Thoracic aorta (tissue), 2 donors: Measurements from ENCODE around the gene PRELID3B. TPM values are rescaled to one million over a fixed set of nuclear protein-coding genes. Genes with fewer than 3 reads are reported as not detected.

ENCODE experiments used
- ATAC-seq: fragments of 150-250 bp; one replicate; pipeline ENCODE4 v1.8.0; 2017; ENCODE audit warnings: low read depth; ENCODE audit not compliant: insufficient number of reproducible peaks, low FRiP score
- DNase-seq: peaks from one replicate; pipeline ENCODE4 v3.0.0-alpha.2; 2020; ENCODE audit warnings: low spot score
- H3K27ac ChIP-seq, 2 donors: fragments of 200-600 bp; sonication (generic); 1 replicate in 1 of 2; 2 replicates in 1 of 2; pipeline ENCODE4 v1.5.1; 2016; ENCODE audit warnings: mild to moderate bottlenecking in 2 of 2, moderate library complexity in 2 of 2
- H3K27me3 ChIP-seq: fragments of 200-600 bp; sonication (generic); replicated peaks from 2 replicates; pipeline ENCODE4 v1.6.0; 2016; ENCODE audit warnings: mild to moderate bottlenecking; ENCODE audit not compliant: insufficient read depth
- H3K36me3 ChIP-seq: fragments of 200-600 bp; sonication (generic); one replicate; pipeline ENCODE4 v1.5.1; 2016
- H3K4me1 ChIP-seq, 2 donors: fragments of 200-600 bp; sonication (generic); 1 replicate in 1 of 2; 2 replicates in 1 of 2; pipeline versions ENCODE4 v1.5.1 to v1.6.0; 2016; ENCODE audit warnings: low read depth in 2 of 2, mild to moderate bottlenecking in 1 of 2; ENCODE audit not compliant: control insufficient read depth in 1 of 2
- H3K4me3 ChIP-seq: fragments of 200-600 bp; sonication (generic); 2 replicates; pipeline ENCODE4 v1.5.1; 2016; ENCODE audit warnings: mild to moderate bottlenecking
- H3K9me3 ChIP-seq: fragments of 200-600 bp; sonication (generic); 2 replicates; pipeline ENCODE4 v1.5.1; 2016
- total RNA-seq, 2 donors: library from RNA; depleted of rRNA; stranded (reverse); fragments of >200 nt; gene quantifications; one replicate each; pipeline versions ENCODE4 v1.1.0 to v1.2.3, GENCODE V29; 2016
- TF ChIP-seq, protein P1 (sequence below): fragments of 200-600 bp; sonication (generic); IDR thresholded peaks from one replicate; pipeline ENCODE4 v1.5.1; 2019; ENCODE audit warnings: antibody characterized with exemption

Gene PRELID3B
- total RNA-seq, 2 donors from 2014 or later = 25.5 to 30.5 TPM

DNA sequence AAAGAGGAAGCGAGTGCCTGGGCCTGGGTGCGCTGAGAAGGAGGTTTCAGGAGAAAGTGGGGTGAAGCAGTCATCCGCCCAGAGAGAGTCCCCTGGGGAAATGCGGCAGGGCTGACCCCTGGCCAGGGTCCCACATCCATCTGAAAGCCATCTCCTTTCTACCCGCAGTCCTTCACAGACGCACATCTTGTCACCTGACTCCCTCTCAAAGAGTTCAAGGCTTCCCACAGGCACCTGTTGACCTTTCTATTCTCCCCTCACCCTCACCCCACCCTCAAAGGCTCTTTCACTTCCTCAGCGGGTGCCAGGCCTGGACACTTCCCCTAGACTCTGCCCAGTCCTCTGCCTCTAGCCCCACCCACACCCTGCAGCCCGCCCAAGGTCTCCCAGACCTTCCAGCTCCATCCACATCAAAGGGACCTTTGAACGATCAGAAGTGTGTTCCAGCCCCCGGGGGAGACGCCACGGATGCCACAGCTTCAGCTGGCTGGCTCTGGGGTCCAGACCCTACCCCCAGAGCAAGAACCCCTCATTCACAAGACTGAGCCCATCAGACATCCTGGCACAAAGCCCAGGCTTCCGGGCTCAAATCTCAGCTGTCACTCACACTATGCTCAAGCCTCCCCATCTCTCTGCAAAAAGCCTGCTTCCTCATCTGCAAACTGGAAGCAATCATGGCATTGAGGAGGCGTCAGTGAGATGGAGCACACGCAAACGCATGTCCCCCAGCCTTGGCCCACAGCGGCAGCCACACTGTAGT lies 37.6 kb downstream of the PRELID3B start:
- peaks cover 20 to 41% of the 10 kb centered on the region in 2 donors for H3K4me1 ChIP-seq
- no peak for ATAC-seq
- peaks cover 14% of the 10 kb centered on the region for H3K36me3 ChIP-seq

DNA sequence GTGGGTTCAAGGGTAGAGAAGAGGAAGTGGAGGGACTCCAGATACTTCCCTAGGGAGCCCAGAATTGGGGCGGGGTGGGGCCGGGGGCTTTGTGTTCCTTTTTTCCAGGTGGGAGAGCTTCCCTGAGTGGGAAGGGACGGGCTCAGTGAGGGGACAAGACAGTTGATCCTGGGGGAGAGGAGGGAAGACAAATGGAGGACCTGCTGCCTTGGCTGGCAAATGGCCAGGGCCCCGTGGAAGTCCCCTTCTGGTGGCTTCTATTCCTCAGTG lies 38.2 kb downstream of the PRELID3B start:
- Histone ChIP-seq H3K4me1 (peaks cover 20 to 41% of the 10 kb centered on the region in 2 donors), H3K27me3 (no peaks in the 10 kb centered on the region), H3K36me3 (peaks cover 15% of the 10 kb centered on the region), H3K27ac (peak overlapping the region in 1 of 2 donors; percentile 89), H3K4me3 (peak overlapping the region; percentile 81), H3K9me3 (no peaks in the 10 kb centered on the region)
- TF ChIP-seq, protein P1, sequence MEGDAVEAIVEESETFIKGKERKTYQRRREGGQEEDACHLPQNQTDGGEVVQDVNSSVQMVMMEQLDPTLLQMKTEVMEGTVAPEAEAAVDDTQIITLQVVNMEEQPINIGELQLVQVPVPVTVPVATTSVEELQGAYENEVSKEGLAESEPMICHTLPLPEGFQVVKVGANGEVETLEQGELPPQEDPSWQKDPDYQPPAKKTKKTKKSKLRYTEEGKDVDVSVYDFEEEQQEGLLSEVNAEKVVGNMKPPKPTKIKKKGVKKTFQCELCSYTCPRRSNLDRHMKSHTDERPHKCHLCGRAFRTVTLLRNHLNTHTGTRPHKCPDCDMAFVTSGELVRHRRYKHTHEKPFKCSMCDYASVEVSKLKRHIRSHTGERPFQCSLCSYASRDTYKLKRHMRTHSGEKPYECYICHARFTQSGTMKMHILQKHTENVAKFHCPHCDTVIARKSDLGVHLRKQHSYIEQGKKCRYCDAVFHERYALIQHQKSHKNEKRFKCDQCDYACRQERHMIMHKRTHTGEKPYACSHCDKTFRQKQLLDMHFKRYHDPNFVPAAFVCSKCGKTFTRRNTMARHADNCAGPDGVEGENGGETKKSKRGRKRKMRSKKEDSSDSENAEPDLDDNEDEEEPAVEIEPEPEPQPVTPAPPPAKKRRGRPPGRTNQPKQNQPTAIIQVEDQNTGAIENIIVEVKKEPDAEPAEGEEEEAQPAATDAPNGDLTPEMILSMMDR = no peak
- no peak for DNase-seq
- ATAC-seq = no peak

More for the DNA sequence above, 37.6 kb downstream of the PRELID3B start:
- H3K27me3 ChIP-seq = no peaks in the 10 kb centered on the region
- H3K4me3 ChIP-seq = peak overlapping the region; percentile 81
- no peaks in the 10 kb centered on the region for H3K9me3 ChIP-seq
- peak overlapping the region; percentile 82 to 89 for H3K27ac ChIP-seq
- TF ChIP-seq, protein P1 = no peak
- DNase-seq = no peak

DNA sequence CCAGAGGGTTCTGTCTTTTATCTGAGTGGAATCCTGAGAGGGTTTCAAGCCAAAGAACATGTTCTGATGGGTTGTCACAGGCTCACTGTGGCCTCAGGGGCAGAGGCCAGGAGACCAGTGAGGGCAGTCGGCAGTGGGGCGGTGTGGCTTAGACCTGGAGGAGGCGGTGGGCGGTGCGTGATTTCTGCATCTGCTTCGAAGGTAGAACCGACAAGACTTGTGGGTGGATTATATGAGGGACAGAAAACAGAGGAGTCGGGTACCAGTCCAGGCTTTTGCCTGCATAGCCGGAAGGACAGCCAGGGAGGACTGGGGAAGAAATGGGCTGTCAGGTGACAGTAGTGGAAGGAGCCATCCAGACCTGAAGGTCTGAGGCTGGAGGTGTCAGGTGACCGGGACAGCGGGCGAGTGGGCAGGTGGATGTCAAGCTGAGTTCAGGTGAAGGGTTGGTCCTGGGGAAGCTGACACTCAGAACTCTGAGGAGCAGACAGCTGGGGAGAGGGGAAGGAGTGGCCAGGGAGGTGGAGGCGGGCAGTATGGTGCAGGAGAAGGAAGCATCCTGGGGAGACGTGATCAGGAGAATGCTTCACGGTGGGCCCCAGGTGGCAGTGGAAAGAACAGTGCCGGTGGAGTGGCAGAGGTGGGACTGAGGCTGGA lies 38.6 kb downstream of the PRELID3B start:
- H3K4me3 ChIP-seq = peak overlapping the region; percentile 81
- peaks cover 19% of the 10 kb centered on the region for H3K36me3 ChIP-seq
- TF ChIP-seq, protein P1 = no peak
- no peaks in the 10 kb centered on the region for H3K9me3 ChIP-seq
- H3K27me3 ChIP-seq = no peaks in the 10 kb centered on the region
- peaks cover 20 to 41% of the 10 kb centered on the region in 2 donors for H3K4me1 ChIP-seq
- DNase-seq (no peak), ATAC-seq (no peak)
- H3K27ac ChIP-seq = peak overlapping the region in 1 of 2 donors; percentile 89

DNA sequence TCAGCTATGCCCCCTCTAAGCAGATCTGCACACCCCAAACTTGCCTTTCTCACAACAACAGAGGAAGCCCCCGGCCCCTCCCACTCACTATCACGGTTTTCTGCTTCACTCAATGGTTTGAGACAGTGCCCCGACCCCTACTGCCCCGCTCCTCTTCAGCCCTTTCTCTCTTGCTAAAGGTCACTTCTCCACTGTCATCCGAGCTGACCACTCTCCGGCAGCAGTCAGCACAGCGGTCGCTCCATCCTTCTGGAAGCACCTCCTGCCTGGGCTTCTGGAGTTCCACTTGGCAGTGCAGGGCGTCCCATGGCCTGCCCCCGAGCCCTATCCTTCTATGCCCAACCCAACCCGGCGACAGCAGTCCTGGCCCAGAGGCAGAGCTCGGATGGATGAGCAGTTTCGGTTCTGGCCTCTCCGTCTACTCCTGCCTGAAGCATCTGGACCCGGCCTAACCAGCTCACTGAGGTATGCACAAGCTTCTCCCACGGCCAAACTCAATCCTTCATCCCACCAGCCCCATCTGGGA lies 39.6 kb downstream of the PRELID3B start:
- no peak for ATAC-seq
- Histone ChIP-seq H3K36me3 (peaks cover 21% of the 10 kb centered on the region), H3K9me3 (no peaks in the 10 kb centered on the region), H3K4me3 (no peak overlapping the region), H3K27ac (peak overlapping the region; percentile 11 to 41), H3K27me3 (no peaks in the 10 kb centered on the region), H3K4me1 (peaks cover 20 to 40% of the 10 kb centered on the region in 2 donors)
- no peak for DNase-seq
- TF ChIP-seq, protein P1 = no peak

GRCh38 chr20:59002388-59002787 lies 40.2 kb downstream of the PRELID3B start:
- TF ChIP-seq, protein P1 = no peak
- DNase-seq (no peak), ATAC-seq (no peak)
- peaks cover 26% of the 10 kb centered on the region for H3K36me3 ChIP-seq
- no peaks in the 10 kb centered on the region for H3K9me3 ChIP-seq
- H3K27ac ChIP-seq = no peak overlapping the region
- no peaks in the 10 kb centered on the region for H3K27me3 ChIP-seq
- H3K4me3 ChIP-seq = no peak overlapping the region
- H3K4me1 ChIP-seq = peaks cover 20 to 34% of the 10 kb centered on the region in 2 donors
